ENCODE data around the gene CCDC183. TPM values are rescaled to one million over a fixed set of nuclear protein-coding genes. Genes with fewer than 3 reads are reported as not detected.

The CCDC183 gene
- total and polyA plus RNA-seq, 7 experiments from 2014 or later, result 0.35 to 6.6 (median 2.9) TPM

- Mint-ChIP-seq H3K4me3 (peak overlapping the region; percentile 79 to 97 (median 86)), H3K27ac (peak overlapping the region in 2 of 9 donors; percentile 21 to 92), H3K4me1 (peaks cover 0 to 20% (median 16%) of the 10 kb centered on the region in 7 donors), H3K27me3 (peaks cover 0 to 21% (median 0%) of the 10 kb centered on the region in 5 donors), H3K36me3 (peaks cover 0 to 10% (median 0%) of the 10 kb centered on the region in 5 donors), H3K9me3 (no peaks in the 10 kb centered on the region)
- Histone ChIP-seq H3K27ac (ENCODE audit: low read depth, low read length) (no peak overlapping the region), H3K27me3 (ENCODE audit: control insufficient read depth in 2 of 2, insufficient read depth in 2 of 2, low read length in 2 of 2) (no peaks in the 10 kb centered on the region), H3K9me3 (ENCODE audit: control insufficient read depth in 2 of 3, low read length in 3 of 3) (no peaks in the 10 kb centered on the region), H3K4me1 (ENCODE audit: control insufficient read depth in 2 of 2, insufficient read depth in 2 of 2, low read length in 2 of 2) (peaks cover 19 to 21% of the 10 kb centered on the region in 2 donors), H3K36me3 (ENCODE audit: control insufficient read depth in 2 of 3, insufficient read depth in 3 of 3, low read length in 3 of 3) (peaks cover 0 to 12% (median 0%) of the 10 kb centered on the region in 3 experiments), H3K4me3 (ENCODE audit: low read length) (peak overlapping the region; percentile 53)
- no peak for ATAC-seq
- POLR2A ChIA-PET, result interaction anchor here (0.7 to 1.2 kb wide), 3 partner anchors 15 to 182 kb away, joined by 3 to 5 read pairs (median 3); no protein-coding TSS in a partner anchor
- CTCF ChIA-PET, result no interaction called here
- intact Hi-C loops (cut with micrococcal nuclease), result loop anchor here (1.0 to 5.0 kb wide), 9 partner anchors 47 to 365 kb away; partner anchors contain the start of genes MAN1B1 (in 1 of the 2), NPDC1 (in 1 of the 2), PAXX (in 1 of the 2) and SEC16A (in 1 of the 2)
- peak in 6 of 9 donors; percentile 35 to 87 (median 46) for DNase-seq
Measured at GRCh38 chr9:136847826-136848392, 51.8 kb downstream of the CCDC183 start.

- ChIA-PET POLR2A (interaction anchor here (1.1 to 1.2 kb wide), 2 partner anchors 14 to 99 kb away, joined by 3 read pairs; no protein-coding TSS in a partner anchor), CTCF (no interaction called here)
- Mint-ChIP-seq H3K9me3 (no peaks in the 10 kb centered on the region), H3K36me3 (peaks cover 0 to 10% (median 0%) of the 10 kb centered on the region in 5 donors), H3K27me3 (peaks cover 0 to 21% (median 0%) of the 10 kb centered on the region in 5 donors), H3K4me1 (peaks cover 0 to 18% (median 13%) of the 10 kb centered on the region in 7 donors), H3K4me3 (peak overlapping the region; percentile 73 to 97 (median 90)), H3K27ac (peak overlapping the region in 5 of 9 donors; percentile 40 to 94 (median 59))
- intact Hi-C loops (cut with micrococcal nuclease), result loop anchor here (1.0 to 5.0 kb wide), 13 partner anchors 18 to 366 kb away; partner anchors contain the start of genes EDF1 (in 2 of the 2), FBXW5 (in 2 of the 2), PAXX (in 2 of the 2) and TMEM141 (in 2 of the 2)
- Histone ChIP-seq H3K4me1 (ENCODE audit: control insufficient read depth in 2 of 2, insufficient read depth in 2 of 2, low read length in 2 of 2) (peaks cover 15 to 17% of the 10 kb centered on the region in 2 donors), H3K9me3 (ENCODE audit: control insufficient read depth in 2 of 3, low read length in 3 of 3) (no peaks in the 10 kb centered on the region), H3K4me3 (ENCODE audit: low read length) (peak overlapping the region; percentile 99), H3K27me3 (ENCODE audit: control insufficient read depth in 2 of 2, insufficient read depth in 2 of 2, low read length in 2 of 2) (no peaks in the 10 kb centered on the region), H3K27ac (ENCODE audit: low read depth, low read length) (peak overlapping the region; percentile 71), H3K36me3 (ENCODE audit: control insufficient read depth in 2 of 3, insufficient read depth in 3 of 3, low read length in 3 of 3) (peaks cover 0 to 12% (median 0%) of the 10 kb centered on the region in 3 experiments)
- no peak for ATAC-seq
- DNase-seq, result peak in 2 of 9 donors; percentile 34 to 59
Measured at GRCh38 chr9:136848393-136849037, 52.4 kb downstream of the CCDC183 start.

- peak within 1 kb of the TSS; percentile 71 for H3K27ac ChIP-seq (ENCODE audit: low read depth, low read length)
- peaks cover 15 to 17% of the 10 kb centered on the region in 2 donors for H3K4me1 ChIP-seq (ENCODE audit: control insufficient read depth in 2 of 2, insufficient read depth in 2 of 2, low read length in 2 of 2)
- intact Hi-C loops (cut with micrococcal nuclease), result loop anchor here (1.0 to 5.0 kb wide), 13 partner anchors 17 to 366 kb away; partner anchors contain the start of genes EDF1 (in 2 of the 2), FBXW5 (in 2 of the 2), TMEM141 (in 2 of the 2) and MAN1B1 (in 1 of the 2)
- ChIA-PET POLR2A (interaction anchor here (1.0 to 1.3 kb wide), 2 partner anchors 9 to 33 kb away, joined by 3 to 5 read pairs; no protein-coding TSS in a partner anchor), CTCF (no interaction called here)
- peaks cover 0 to 12% (median 0%) of the 10 kb centered on the region in 3 experiments for H3K36me3 ChIP-seq (ENCODE audit: control insufficient read depth in 2 of 3, insufficient read depth in 3 of 3, low read length in 3 of 3)
- DNase-seq, result peak; percentile 91 to 98 (median 97)
- H3K4me3 Mint-ChIP-seq, result peak within 1 kb of the TSS; percentile 86 to 97 (median 92)
- H3K9me3 ChIP-seq (ENCODE audit: control insufficient read depth in 2 of 3, low read length in 3 of 3), result no peaks in the 10 kb centered on the region
- H3K27me3 Mint-ChIP-seq, result peaks cover 0 to 21% (median 0%) of the 10 kb centered on the region in 5 donors
- H3K4me3 ChIP-seq (ENCODE audit: low read length), result peak within 1 kb of the TSS; percentile 99
- peaks cover 0 to 10% (median 0%) of the 10 kb centered on the region in 5 donors for H3K36me3 Mint-ChIP-seq
- peaks cover 0 to 16% (median 10%) of the 10 kb centered on the region in 7 donors for H3K4me1 Mint-ChIP-seq
- H3K9me3 Mint-ChIP-seq, result no peaks in the 10 kb centered on the region
- H3K27me3 ChIP-seq (ENCODE audit: control insufficient read depth in 2 of 2, insufficient read depth in 2 of 2, low read length in 2 of 2), result no peaks in the 10 kb centered on the region
- H3K27ac Mint-ChIP-seq, result peak within 1 kb of the TSS; percentile 40 to 94 (median 88)
- ATAC-seq, result peak; percentile 96
Measured at GRCh38 chr9:136849038-136849959, 53.2 kb downstream of the CCDC183 start, which contains the start of gene PHPT1. TSS of gene PHPT1 (plus strand) at chr9:136849409. CDS start at chr9:136849431, 22 bp downstream.

- H3K27ac Mint-ChIP-seq, result peak overlapping the region in 5 of 9 donors; percentile 28 to 88 (median 77)
- ATAC-seq (no peak), DNase-seq (no peak)
- peaks cover 0 to 19% (median 0%) of the 10 kb centered on the region in 5 donors for H3K27me3 Mint-ChIP-seq
- peak overlapping the region; percentile 86 to 97 (median 92) for H3K4me3 Mint-ChIP-seq
- H3K9me3 ChIP-seq (ENCODE audit: control insufficient read depth in 2 of 3, low read length in 3 of 3), result no peaks in the 10 kb centered on the region
- ChIA-PET POLR2A (interaction anchor here (1.0 to 1.3 kb wide), 2 partner anchors 8 to 32 kb away, joined by 3 to 5 read pairs; no protein-coding TSS in a partner anchor), CTCF (no interaction called here)
- peaks cover 15 to 17% of the 10 kb centered on the region in 2 donors for H3K4me1 ChIP-seq (ENCODE audit: control insufficient read depth in 2 of 2, insufficient read depth in 2 of 2, low read length in 2 of 2)
- peaks cover 0 to 12% (median 0%) of the 10 kb centered on the region in 3 experiments for H3K36me3 ChIP-seq (ENCODE audit: control insufficient read depth in 2 of 3, insufficient read depth in 3 of 3, low read length in 3 of 3)
- no peaks in the 10 kb centered on the region for H3K27me3 ChIP-seq (ENCODE audit: control insufficient read depth in 2 of 2, insufficient read depth in 2 of 2, low read length in 2 of 2)
- H3K4me1 Mint-ChIP-seq, result peaks cover 0 to 16% (median 10%) of the 10 kb centered on the region in 7 donors
- peaks cover 0 to 10% (median 0%) of the 10 kb centered on the region in 5 donors for H3K36me3 Mint-ChIP-seq
- no peaks in the 10 kb centered on the region for H3K9me3 Mint-ChIP-seq
- H3K4me3 ChIP-seq (ENCODE audit: low read length), result peak overlapping the region; percentile 57
- intact Hi-C loops (cut with micrococcal nuclease), result loop anchor here (1.0 to 5.0 kb wide), 13 partner anchors 16 to 367 kb away; partner anchors contain the start of genes EDF1 (in 2 of the 2), FBXW5 (in 2 of the 2), TMEM141 (in 2 of the 2) and MAN1B1 (in 1 of the 2)
- peak overlapping the region; percentile 64 for H3K27ac ChIP-seq (ENCODE audit: low read depth, low read length)
Measured at GRCh38 chr9:136849960-136850865, 54.1 kb downstream of the CCDC183 start.
